SU-DHL-6 (cell line): Measurements from ENCODE around the gene CASS4.

Source experiments
- H2AFZ ChIP-seq: fragments of 200-600 bp; sonication (generic); 2 replicates; pipeline ENCODE4 v1.6.1; 2014; ENCODE audit warnings: low read depth, mild to moderate bottlenecking, moderate library complexity, mixed read lengths, antibody characterized with exemption, low read length; ENCODE audit not compliant: severe bottlenecking
- H3F3A ChIP-seq: fragments of 200-600 bp; shearing (Covaris generic); 2 replicates; pipeline ENCODE4 v1.6.0; 2016; ENCODE audit warnings: antibody characterized with exemption, mild to moderate bottlenecking; ENCODE audit not compliant: insufficient read depth
- H3K27ac ChIP-seq: fragments of 200-600 bp; sonication (generic); 2 replicates; pipeline ENCODE4 v1.5.1; 2016; ENCODE audit warnings: low read depth, mild to moderate bottlenecking, low read length, moderate library complexity, mixed read lengths
- H3K27me3 ChIP-seq: fragments of 200-600 bp; sonication (generic), shearing (Covaris generic); 2 replicates; pipeline ENCODE4 v1.6.0; 2014; ENCODE audit warnings: mild to moderate bottlenecking, low read length
- H3K36me3 ChIP-seq: fragments of 200-600 bp; sonication (generic); 2 replicates; pipeline ENCODE4 v1.6.1; 2014; ENCODE audit warnings: mild to moderate bottlenecking, low read length, mixed read lengths
- H3K4me2 ChIP-seq: fragments of 300-600, 200-600 bp; shearing (Covaris generic), sonication (generic); 2 replicates; pipeline ENCODE4 v1.6.0; 2014; ENCODE audit warnings: low read length, low read depth, mild to moderate bottlenecking; ENCODE audit not compliant: poor library complexity, severe bottlenecking
- H3K4me3 ChIP-seq: fragments of 200-600 bp; sonication (generic); 2 replicates; pipeline ENCODE4 v1.5.1; 2014; ENCODE audit warnings: antibody characterized with exemption, low read length, mild to moderate bottlenecking, mixed read lengths; ENCODE audit not compliant: insufficient read depth, poor library complexity, severe bottlenecking
- H3K79me2 ChIP-seq: fragments of 200-600 bp; sonication (generic); 2 replicates; pipeline ENCODE4 v1.6.1; 2014; ENCODE audit warnings: mild to moderate bottlenecking, low read length, moderate library complexity; ENCODE audit not compliant: insufficient read depth
- H3K9ac ChIP-seq: fragments of 200-600 bp; sonication (generic); 2 replicates; pipeline ENCODE4 v1.7.0; 2014; ENCODE audit warnings: mild to moderate bottlenecking, low read length
- H3K9me2 ChIP-seq: fragments of 200-600 bp; sonication (generic); replicated peaks from 2 replicates; pipeline ENCODE4 v1.6.1; 2014; ENCODE audit warnings: low read length; ENCODE audit not compliant: insufficient read depth
- H3K9me3 ChIP-seq: fragments of 200-600 bp; sonication (generic); 2 replicates; pipeline ENCODE4 v1.6.1; 2014; ENCODE audit warnings: low read length, mixed read lengths; ENCODE audit not compliant: insufficient read depth
- H4K20me1 ChIP-seq: fragments of 200-600 bp; sonication (generic); 2 replicates; pipeline ENCODE4 v1.6.1; 2014; ENCODE audit warnings: low read depth, mild to moderate bottlenecking, antibody characterized with exemption, low read length, moderate library complexity, mixed read lengths
- EZH2phosphoT487 ChIP-seq: fragments of 200-600 bp; sonication (generic), shearing (Covaris generic); conservative IDR thresholded peaks from 2 replicates; pipeline ENCODE4 v1.6.1; 2018; ENCODE audit warnings: mild to moderate bottlenecking, antibody characterized with exemption, low read length, moderate library complexity, mixed read lengths
- TF ChIP-seq, protein P1 (sequence below): fragments of 200-600 bp; sonication (generic); IDR thresholded peaks from one replicate; pipeline ENCODE4 v1.5.1; 2017; ENCODE audit warnings: antibody characterized with exemption, mild to moderate bottlenecking, low read length, moderate library complexity; ENCODE audit not compliant: insufficient read depth, poor library complexity, severe bottlenecking

CASS4 gene

DNA sequence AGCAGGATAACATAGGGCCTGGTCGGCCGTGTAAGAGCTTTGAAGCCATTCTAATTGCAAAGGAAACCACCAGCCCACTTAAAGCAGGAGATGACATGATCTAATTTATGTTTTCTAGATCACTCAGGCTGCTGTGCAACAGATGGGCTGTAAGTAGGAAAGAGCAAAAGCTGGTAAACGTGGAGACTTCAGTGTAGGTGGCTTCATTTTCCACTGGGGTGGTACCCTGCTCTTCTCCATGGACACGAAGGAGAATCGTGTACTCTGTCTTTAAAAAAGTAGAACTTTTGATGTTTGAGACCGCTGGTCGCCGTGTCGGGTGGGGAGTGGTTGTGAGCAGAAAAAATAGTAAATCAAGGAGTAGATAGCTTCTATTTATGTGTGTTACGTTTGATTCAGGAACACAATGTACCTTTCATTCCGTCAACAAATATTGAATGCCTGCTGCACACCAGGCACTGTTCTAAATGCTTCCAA lies 6.4 kb downstream of the CASS4 start:
- H4K20me1 ChIP-seq: no peaks in the 10 kb centered on the region
- no peaks in the 10 kb centered on the region for H3K9me3 ChIP-seq
- H3K9me2 ChIP-seq: no peaks in the 10 kb centered on the region
- no peak for TF ChIP-seq EZH2phosphoT487
- TF ChIP-seq, protein P1, sequence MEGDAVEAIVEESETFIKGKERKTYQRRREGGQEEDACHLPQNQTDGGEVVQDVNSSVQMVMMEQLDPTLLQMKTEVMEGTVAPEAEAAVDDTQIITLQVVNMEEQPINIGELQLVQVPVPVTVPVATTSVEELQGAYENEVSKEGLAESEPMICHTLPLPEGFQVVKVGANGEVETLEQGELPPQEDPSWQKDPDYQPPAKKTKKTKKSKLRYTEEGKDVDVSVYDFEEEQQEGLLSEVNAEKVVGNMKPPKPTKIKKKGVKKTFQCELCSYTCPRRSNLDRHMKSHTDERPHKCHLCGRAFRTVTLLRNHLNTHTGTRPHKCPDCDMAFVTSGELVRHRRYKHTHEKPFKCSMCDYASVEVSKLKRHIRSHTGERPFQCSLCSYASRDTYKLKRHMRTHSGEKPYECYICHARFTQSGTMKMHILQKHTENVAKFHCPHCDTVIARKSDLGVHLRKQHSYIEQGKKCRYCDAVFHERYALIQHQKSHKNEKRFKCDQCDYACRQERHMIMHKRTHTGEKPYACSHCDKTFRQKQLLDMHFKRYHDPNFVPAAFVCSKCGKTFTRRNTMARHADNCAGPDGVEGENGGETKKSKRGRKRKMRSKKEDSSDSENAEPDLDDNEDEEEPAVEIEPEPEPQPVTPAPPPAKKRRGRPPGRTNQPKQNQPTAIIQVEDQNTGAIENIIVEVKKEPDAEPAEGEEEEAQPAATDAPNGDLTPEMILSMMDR: no peak
- no peak overlapping the region for H2AFZ ChIP-seq
- H3K27ac ChIP-seq: no peak overlapping the region
- no peaks in the 10 kb centered on the region for H3K36me3 ChIP-seq
- H3K4me3 ChIP-seq: no peak overlapping the region
- no peaks in the 10 kb centered on the region for H3K79me2 ChIP-seq
- no peaks in the 10 kb centered on the region for H3K27me3 ChIP-seq
- H3F3A ChIP-seq: no peaks in the 10 kb centered on the region
- no peak overlapping the region for H3K9ac ChIP-seq
- H3K4me2 ChIP-seq: no peak overlapping the region

DNA sequence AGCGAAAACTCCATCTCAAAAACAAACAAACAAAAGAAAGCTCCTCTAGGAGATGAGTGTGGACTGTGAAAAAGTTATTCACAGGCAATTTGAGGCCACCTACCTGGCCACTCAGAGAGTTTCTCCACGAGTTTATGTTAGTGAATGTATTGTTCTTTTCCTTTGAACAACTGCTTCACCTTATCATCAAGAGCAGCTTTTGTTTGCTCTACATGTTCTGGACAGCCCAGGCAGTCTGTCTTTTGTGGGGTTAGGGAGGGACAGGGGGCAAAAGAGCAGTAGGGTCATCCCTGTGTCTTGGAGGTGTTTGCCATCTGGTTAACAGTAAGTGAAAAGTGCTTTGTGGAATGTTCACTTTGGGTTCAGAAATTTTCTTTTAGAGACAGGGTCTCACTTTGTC lies 8.0 kb downstream of the CASS4 start:
- Histone ChIP-seq H3K27me3 (no peaks in the 10 kb centered on the region), H3K4me2 (no peak overlapping the region), H3K27ac (no peak overlapping the region), H3K9ac (no peak overlapping the region), H3K9me2 (no peaks in the 10 kb centered on the region), H2AFZ (no peak overlapping the region), H3K4me3 (no peak overlapping the region), H3K9me3 (no peaks in the 10 kb centered on the region), H3K79me2 (no peaks in the 10 kb centered on the region), H3F3A (no peaks in the 10 kb centered on the region), H3K36me3 (no peaks in the 10 kb centered on the region), H4K20me1 (no peaks in the 10 kb centered on the region)
- TF ChIP-seq, protein P1: no peak
- no peak for TF ChIP-seq EZH2phosphoT487

DNA sequence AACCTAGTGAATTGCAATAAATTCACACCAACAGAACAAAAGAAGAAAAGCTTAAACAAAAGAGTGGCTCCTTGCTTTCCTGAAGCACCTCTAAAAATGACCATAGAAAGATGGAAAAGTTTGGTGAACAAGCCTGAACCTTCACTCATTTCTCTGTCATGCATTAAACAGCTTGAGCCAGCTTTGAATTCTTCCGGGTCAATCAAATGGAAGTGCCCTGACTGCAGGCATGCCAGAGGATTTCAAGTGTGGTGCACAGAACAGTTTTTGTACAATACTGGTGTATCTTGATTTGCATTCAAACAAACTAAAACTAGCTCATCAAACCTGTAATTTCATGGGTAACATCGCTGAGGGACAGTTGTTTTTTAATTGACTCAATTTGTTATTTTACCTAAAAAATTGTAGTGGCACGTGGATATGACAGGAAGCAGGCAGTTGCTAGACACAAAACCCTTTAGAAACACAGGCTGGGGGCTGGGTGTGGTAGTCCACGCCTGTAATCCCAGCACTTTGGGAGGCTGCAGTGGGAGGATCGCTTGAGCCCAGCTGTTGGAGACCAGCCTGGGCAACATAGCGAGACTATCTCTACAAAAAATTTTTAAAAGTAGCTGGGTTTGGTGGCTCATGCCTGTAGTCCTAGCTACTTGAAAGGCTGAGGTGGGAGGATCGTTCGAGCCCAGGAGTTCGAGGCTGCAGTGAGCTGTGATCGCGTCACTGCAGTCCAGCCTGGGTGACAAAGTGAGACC lies 9.1 kb downstream of the CASS4 start:
- TF ChIP-seq, protein P1: no peak
- no peak for TF ChIP-seq EZH2phosphoT487
- H3K36me3 ChIP-seq: no peaks in the 10 kb centered on the region
- no peak overlapping the region for H3K4me3 ChIP-seq
- no peaks in the 10 kb centered on the region for H3K9me3 ChIP-seq
- no peaks in the 10 kb centered on the region for H3F3A ChIP-seq
- no peaks in the 10 kb centered on the region for H3K79me2 ChIP-seq
- H3K9me2 ChIP-seq: no peaks in the 10 kb centered on the region
- no peak overlapping the region for H3K9ac ChIP-seq
- no peak overlapping the region for H3K27ac ChIP-seq
- H4K20me1 ChIP-seq: no peaks in the 10 kb centered on the region
- H3K27me3 ChIP-seq: no peaks in the 10 kb centered on the region
- H2AFZ ChIP-seq: no peak overlapping the region
- H3K4me2 ChIP-seq: no peak overlapping the region
